HG03097 (cell line): ENCODE results near the gene ALOXE3.

Source experiments
- ATAC-seq: cut with Tn5 transposase; IDR thresholded peaks from one replicate; pipeline ENCODE4 v1.9.1; 2021; ENCODE audit not compliant: unreplicated experiment, low FRiP score

ALOXE3 gene

DNA sequence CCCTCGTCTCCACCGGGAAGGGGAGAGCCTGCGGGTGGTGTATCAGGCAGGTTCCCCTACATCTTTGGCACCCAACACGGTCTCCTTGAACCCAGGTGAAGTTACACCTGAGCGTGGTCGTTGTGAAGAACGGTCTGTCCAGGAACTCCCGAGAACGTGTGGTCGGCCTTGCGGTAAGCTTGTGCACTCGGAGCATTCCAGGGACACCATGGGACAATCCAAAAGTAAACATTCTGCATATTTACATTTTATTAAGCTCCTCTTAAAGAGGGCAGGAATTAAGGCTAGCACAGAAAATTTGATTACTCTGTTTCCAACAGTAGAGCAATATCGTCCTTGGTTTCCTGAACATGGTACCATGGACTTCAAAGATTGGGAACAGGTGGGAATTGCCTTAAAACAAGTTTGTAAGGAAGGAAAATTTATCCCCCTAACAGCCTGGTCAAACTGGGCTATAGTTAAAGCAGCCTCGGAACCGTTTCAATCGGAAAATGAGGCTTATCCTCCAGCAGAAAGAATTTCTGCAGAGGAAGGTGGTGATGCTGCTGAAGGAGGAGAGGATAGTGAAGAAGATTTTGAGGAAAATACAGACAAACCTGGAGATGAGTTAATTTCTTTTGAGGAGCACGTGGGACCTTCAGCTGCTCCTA lies 61.2 kb downstream of the ALOXE3 start:
- ATAC-seq = no peak

DNA sequence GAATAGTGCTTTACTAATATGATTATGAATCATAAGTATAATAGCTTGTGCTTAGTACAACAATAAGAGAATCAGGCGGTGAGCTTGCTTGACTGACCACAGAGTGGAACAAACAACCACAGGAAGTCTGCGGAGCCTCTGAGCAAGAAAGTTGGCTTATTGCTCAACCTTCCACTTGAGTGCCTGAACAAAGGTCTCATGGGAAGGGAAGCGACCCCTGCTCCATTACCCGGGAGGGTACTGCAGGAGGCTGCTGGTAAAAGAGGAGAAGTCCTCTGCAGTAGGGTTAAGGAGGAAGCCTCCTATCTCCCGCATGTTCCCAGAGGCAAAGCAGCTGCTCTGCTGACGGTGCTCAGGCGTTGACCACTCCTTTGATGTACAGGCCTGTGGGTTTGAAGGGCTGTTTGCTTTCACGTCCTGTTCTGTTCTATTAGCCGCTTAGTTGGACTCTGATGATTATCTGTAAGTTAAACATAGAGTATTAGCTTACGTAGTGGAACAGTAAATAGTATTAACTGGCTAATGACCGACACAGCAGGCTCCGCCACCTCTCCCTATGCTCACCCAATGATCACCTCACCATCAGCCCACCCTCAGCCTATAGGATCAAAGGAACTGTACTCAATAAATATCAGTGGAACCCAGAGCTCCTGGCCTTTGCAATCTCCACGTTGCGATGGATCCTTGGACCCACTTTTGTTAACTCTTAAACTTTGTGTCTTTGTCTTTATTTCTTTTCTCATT lies 61.9 kb downstream of the ALOXE3 start:
- ATAC-seq = no peak

DNA sequence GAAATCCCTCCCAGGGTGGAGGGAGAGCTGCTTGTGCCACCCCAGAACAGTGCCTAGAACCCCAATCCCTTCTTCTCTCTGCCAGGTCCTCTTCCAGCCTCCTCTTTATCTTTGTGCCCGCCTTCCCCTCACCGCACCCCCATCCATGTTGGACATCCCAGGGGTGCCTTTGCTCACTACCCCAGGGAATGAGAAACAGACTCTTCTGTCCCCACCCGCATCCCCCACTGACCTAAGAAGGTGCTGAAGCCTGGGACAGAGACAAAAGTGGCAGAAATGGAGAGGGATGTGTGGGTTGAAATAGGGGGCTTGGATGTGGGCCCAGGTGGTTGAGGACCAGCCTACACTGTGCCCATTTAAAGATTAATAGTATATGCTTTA lies 62.5 kb downstream of the ALOXE3 start:
- ATAC-seq = no peak

DNA sequence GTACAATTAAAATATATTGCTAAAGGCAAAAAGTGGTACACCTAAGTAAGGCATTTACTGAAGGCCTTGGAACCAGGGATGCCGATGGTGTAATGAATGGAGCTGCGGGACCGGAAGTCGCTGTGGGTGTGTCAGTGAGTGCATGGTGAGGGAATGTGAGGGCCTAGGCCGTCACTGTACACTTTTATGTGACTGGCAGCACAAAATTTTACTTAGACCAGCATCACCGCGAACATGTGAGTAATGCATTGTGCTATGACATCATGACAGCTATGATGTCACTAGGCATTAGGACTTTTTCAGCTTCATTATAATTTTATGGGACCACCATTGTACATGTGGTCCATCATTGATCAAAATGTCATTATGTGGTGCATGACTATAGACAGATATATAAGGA lies 64.7 kb downstream of the ALOXE3 start:
- no peak for ATAC-seq

DNA sequence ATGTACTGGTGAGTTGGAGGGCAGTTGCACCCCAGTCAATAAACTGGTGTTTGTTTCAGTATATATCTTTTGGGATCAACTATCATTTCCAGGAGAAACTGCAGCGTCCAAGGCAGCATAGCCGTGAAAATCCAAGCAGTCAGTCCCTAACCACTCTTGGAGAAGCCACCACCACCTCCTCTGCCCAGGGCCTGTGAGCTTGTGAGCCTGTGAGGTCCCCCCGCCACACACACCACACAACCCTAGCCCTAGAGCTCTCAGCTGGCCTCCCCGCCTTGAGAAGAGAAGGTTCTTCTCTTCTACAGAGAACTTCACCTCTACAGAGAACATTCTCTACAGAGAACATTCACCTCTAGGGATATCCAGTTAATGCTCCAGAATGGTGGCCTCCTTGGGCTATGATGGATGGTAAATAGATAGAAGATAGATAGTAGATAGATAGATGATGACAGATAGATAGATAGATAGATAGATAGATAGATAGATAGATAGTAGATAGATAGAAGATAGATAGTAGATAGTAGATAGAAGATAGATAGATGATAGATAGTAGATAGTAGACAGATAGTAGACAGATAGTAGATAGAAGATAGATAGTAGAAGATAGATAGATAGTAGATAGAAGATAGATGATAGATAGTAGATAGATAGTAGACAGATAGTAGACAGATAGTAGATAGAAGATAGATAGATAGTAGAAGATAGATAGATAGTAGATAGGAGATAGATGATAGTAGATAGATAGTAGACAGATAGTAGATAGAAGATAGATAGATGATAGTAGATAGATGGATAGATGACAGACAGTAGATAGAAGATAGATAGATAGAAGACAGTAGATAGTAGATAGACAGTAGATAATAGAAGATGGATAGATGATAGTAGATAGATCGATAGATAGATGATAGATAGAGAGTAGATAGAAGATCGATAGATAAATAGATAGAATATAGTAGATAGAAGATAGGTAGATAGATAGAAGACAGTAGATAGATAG lies 65.8 kb downstream of the ALOXE3 start:
- no peak for ATAC-seq

DNA sequence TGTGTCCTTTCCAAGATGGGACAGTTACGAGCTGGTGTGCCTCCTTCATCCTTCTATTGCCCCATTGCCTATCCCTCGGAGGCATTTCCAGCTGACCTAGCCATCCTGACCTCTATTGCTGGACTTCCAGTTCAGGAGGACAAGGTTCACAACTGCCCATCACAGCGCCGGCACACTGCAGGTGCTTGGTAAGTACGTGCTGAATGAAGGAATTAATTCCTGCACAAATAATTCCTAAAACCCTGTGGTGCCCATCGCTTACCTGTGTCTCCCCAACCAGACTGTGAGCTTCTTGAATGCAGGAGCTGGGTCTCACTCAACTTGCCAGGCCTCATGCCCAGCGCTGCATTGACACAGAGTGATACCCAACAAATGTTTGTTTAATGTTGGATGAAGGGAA lies 66.5 kb downstream of the ALOXE3 start:
- ATAC-seq = no peak

DNA sequence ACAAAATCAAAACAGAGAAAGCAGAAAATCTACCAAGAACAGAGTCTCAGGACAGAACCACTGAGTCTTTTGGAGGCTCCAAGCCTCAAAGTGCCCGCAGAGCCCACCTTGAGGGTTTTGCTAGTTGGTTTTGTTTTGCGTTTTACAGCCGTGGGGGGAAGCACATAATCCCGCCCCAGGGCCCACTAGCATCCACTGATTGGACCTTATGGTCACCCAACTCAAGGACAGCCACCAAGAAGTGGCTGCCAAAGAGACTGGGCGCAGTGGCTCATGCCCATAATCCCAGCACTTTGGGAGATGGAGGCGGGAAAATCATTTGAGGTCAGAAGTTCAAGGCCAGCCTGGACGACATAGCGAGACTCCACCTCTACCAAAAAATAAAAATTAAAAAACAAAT lies 69.6 kb downstream of the ALOXE3 start:
- no peak for ATAC-seq

DNA sequence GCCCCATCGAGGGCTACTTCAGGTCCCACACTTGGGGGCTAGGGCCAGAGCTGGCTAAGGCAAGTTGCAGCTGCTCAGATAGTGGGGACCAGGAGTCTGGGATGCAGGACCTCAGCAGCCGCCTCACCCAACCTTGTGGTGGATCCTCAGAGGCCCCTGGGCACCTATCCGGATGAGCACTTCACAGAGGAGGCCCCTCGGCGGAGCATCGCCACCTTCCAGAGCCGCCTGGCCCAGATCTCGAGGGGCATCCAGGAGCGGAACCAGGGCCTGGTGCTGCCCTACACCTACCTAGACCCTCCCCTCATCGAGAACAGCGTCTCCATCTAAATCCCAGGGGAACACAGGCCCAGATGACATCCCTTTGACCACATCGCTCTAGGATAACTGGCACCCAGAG lies 70.1 kb downstream of the ALOXE3 start:
- ATAC-seq = no peak

DNA sequence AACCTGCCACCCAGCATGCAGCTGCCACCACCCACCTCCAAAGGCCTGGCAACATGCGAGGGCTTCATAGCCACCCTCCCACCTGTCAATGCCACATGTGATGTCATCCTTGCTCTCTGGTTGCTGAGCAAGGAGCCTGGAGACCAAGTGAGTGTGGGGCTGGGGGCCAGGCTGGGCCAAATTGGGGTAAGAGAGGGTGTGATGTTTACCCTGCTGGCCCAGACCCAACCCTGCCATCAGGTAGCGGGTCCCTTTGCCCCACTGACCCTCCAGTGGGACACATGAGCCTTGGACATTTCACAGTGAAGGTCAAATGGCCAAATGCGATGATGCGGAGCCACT lies 70.6 kb downstream of the ALOXE3 start:
- no peak for ATAC-seq

DNA sequence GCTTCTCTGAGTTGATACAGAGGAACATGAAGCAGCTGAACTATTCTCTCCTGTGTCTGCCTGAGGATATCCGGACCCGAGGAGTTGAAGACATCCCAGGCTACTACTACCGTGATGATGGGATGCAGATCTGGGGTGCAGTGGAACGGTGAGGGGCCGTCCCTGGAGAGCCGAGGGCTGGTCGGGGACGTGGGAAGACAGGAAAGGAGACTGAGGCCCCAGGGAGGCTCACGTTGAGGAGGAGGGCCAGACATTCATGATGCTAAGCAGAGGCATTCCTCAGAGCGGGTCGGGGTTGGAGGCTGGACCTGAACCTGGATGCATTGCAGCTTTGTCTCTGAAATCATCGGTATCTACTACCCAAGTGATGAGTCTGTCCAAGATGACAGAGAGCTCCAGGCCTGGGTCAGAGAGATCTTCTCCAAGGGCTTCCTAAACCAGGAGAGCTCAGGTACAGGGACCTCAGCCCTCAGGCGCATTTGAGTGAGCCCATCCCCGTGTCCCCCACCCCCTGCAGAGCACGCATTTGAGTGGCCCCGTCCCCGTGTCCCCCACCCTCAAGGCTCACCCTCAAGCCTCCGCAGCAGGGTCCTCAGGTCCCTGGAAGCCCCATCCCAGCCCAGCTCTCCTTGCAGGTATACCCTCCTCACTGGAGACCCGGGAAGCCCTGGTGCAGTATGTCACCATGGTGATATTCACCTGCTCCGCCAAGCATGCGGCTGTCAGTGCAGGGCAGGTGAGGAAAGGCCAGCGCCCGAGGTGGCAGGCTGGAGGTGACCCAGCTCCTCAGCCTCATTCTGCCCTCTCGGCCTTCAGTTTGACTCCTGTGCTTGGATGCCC lies 71.2 kb downstream of the ALOXE3 start:
- no peak for ATAC-seq

DNA sequence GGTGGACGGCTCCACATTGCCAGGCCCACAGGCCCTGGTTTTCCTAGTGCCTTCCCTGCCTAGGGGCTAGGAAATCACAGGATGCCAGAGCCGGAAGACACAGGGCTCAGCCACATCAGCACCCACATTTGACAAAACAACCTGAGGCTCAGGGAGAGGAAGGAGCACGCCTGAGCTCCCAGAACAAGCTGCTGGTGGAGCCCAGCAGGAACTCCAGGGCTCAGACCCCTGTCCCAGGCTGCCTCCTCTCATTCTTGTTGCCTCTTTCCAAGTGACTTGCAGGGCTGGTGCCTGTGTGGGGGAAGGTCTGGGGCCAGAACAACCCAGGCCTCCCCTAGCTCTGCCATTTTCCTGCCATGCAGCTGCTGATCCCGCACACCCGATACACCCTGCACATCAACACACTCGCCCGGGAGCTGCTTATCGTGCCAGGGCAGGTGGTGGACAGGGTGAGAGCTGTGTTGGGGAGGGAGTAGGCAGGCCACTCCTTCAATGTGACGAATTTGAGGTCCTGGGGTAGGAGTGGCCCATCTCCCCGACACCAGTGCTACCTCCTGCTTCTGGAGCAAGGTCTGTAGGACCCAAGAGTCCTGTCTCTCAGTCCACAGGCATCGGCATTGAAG lies 71.9 kb downstream of the ALOXE3 start:
- no peak for ATAC-seq
